ENCODE results near the gene S100PBP.

Gene S100PBP

GRCh38 chr1:32883338-32884031 lies 66.0 kb downstream of the S100PBP start:
- Mint-ChIP-seq H3K36me3 (no peaks in the 10 kb centered on the region), H3K4me1 (no peaks in the 10 kb centered on the region), H3K4me3 (no peak overlapping the region), H3K27me3 (peaks cover 14% of the 10 kb centered on the region), H3K9me3 (no peaks in the 10 kb centered on the region), H3K27ac (no peak overlapping the region)

- Mint-ChIP-seq H3K4me1 (no peaks in the 10 kb centered on the region), H3K9me3 (no peaks in the 10 kb centered on the region), H3K27me3 (peaks cover 15% of the 10 kb centered on the region)
These were observed 66.5 kb downstream of the S100PBP start for GRCh38 chr1:32884032-32884372.

GRCh38 chr1:32884726-32885125 lies 67.3 kb downstream of the S100PBP start:
- no peaks in the 10 kb centered on the region for H3K4me1 Mint-ChIP-seq
- peaks cover 20% of the 10 kb centered on the region for H3K27me3 Mint-ChIP-seq
- H3K36me3 Mint-ChIP-seq = no peaks in the 10 kb centered on the region
- no peak overlapping the region for H3K4me3 Mint-ChIP-seq
- no peaks in the 10 kb centered on the region for H3K9me3 Mint-ChIP-seq
- no peak overlapping the region for H3K27ac Mint-ChIP-seq

More at GRCh38 chr1:32884032-32884372, 66.5 kb downstream of the S100PBP start:
- no peaks in the 10 kb centered on the region for H3K36me3 Mint-ChIP-seq
- no peak overlapping the region for H3K27ac Mint-ChIP-seq
- no peak overlapping the region for H3K4me3 Mint-ChIP-seq

- Mint-ChIP-seq H3K9me3 (no peaks in the 10 kb centered on the region), H3K36me3 (no peaks in the 10 kb centered on the region), H3K4me3 (no peak overlapping the region), H3K27ac (no peak overlapping the region), H3K27me3 (peaks cover 29% of the 10 kb centered on the region), H3K4me1 (no peaks in the 10 kb centered on the region)
These were observed 68.2 kb downstream of the S100PBP start for GRCh38 chr1:32885676-32886003.

DNA sequence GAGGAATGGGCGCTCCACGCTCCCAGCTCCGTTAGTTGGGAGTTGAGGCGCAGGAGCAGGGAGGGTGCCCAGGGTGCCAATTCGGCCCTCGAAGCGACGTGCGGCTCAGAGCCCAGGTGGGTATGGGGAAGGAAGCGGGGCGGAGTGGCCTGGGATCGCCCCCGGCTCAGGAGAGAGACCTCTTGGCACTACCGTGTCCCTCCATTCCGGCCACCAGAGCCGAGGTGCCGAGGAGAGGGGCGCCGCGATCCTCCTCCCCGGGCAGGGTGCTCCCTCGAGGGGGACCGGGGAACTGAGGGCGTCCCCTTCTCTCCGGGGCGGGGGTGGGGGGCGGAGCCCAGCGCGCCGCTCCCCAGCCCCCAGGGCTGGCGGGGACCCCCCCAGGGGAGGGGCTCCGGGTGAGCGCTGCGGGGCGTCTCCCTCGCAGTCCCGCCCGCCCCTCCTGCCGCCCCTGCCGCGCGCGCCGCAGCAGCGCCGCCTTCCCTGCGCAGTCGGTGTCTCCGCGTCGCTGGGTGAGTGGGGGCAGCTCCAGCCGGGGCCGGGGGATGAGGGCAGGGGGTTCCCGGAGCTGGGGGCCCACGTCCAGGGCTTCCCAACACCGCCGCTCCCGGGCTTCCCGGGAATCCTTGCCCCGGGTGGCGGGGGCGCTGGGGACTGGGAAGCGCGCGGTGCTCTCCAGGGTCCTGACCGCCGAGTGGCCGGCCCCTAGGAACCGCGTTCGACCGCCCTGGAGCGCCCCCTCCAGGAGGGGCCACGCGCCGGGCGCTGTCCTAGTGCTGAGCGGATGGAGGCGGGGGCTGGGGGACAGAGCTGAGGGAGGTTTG lies 68.8 kb downstream of the S100PBP start, which contains the start of gene HPCA:
Gene HPCA, plus strand, starts transcription at position 488 of the 824 bp plus-strand sequence. CDS start 2,408 bp downstream, outside the sequence.
- H3K4me1 Mint-ChIP-seq = no peaks in the 10 kb centered on the region
- no peak within 1 kb of the TSS for H3K4me3 Mint-ChIP-seq
- H3K27me3 Mint-ChIP-seq = peaks cover 32% of the 10 kb centered on the region
- H3K9me3 Mint-ChIP-seq = no peaks in the 10 kb centered on the region
- peak within 1 kb of the TSS; percentile 26 for H3K27ac Mint-ChIP-seq
- no peaks in the 10 kb centered on the region for H3K36me3 Mint-ChIP-seq

- Mint-ChIP-seq H3K27ac (peak overlapping the region; percentile 26), H3K9me3 (no peaks in the 10 kb centered on the region), H3K4me1 (peaks cover 1% of the 10 kb centered on the region), H3K36me3 (no peaks in the 10 kb centered on the region), H3K27me3 (peaks cover 37% of the 10 kb centered on the region), H3K4me3 (no peak overlapping the region)
These were observed 69.5 kb downstream of the S100PBP start for GRCh38 chr1:32886828-32887414.

GRCh38 chr1:32887623-32888022 lies 70.2 kb downstream of the S100PBP start:
- H3K36me3 Mint-ChIP-seq = no peaks in the 10 kb centered on the region
- peaks cover 8% of the 10 kb centered on the region for H3K4me1 Mint-ChIP-seq
- no peak overlapping the region for H3K27ac Mint-ChIP-seq
- peaks cover 44% of the 10 kb centered on the region for H3K27me3 Mint-ChIP-seq
- no peak overlapping the region for H3K4me3 Mint-ChIP-seq
- H3K9me3 Mint-ChIP-seq = no peaks in the 10 kb centered on the region

DNA sequence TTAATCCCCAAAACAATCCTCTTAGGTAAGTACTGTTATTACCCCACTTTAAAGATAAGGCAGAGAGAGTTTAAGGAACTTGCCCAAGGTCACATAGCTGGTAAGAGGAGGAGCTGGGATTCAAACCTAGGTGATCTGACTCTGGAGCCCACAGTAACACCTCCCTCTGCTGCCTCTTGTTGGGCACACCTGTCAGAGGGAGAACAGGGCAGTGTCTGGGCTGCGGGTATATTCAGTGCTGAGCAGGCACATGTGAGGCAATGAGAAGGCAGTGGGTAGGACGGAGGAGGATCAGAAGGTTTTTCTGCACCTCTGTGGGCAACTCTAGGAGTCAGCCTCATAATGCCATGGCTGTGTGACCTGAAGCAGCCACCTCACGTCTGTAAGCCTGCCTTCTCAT lies 70.7 kb downstream of the S100PBP start:
- Mint-ChIP-seq H3K4me1 (peaks cover 9% of the 10 kb centered on the region), H3K27me3 (peaks cover 46% of the 10 kb centered on the region), H3K27ac (no peak overlapping the region), H3K36me3 (no peaks in the 10 kb centered on the region), H3K4me3 (no peak overlapping the region), H3K9me3 (no peaks in the 10 kb centered on the region)

DNA sequence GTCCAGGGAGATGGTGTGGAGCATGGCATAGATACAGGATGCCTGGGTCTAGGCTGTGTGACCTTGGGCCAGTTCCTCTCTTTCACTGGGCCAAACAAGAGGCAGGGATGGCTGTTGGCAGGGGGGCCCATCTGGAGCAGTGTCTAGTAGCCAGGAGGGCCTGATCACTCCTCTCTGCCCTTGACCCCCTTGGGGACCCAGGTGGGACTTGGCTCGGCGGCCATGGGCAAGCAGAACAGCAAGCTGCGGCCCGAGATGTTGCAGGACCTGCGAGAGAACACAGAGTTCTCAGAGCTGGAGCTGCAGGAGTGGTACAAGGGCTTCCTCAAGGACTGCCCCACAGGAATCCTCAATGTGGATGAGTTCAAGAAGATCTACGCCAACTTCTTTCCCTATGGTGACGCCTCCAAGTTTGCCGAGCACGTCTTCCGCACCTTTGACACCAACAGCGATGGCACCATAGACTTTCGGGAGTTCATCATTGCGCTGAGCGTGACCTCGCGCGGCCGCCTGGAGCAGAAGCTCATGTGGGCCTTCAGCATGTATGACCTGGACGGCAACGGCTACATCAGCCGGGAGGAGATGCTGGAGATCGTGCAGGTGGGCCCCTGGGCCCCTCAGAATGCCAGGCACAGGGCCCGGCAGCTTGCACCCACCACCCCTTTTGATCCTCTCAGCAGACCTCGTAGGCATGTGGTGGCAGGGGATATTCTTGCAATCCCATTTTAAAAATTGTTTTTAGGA lies 71.4 kb downstream of the S100PBP start:
- Mint-ChIP-seq H3K4me1 (peaks cover 9% of the 10 kb centered on the region), H3K27ac (no peak overlapping the region), H3K27me3 (peaks cover 47% of the 10 kb centered on the region), H3K36me3 (no peaks in the 10 kb centered on the region), H3K4me3 (no peak overlapping the region), H3K9me3 (no peaks in the 10 kb centered on the region)

DNA sequence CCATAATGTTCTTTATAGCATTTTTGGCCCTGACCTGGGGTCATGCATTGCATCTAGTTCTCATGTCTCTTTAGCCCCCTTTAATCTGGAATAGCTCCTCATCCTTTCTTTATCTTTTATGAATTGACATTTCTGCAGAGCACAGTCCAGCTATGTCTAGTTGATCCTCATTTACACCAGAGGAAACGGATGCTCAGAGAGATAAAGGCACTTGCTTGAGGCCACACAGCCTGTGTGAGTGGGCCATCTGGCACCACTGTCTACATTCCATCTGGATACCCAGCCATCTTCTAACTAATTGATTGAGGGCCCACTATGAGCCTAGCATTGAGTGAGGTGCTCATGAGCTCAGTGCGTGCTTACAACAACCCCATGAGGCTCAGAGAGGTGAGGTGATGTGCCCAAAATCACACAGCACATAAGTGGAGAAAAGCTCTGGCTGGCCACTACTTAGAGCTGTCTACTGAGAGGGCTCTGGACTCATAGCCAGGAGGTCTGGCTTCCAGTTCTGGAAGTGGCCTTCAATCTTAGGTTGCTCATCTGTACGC lies 72.4 kb downstream of the S100PBP start:
- Mint-ChIP-seq H3K4me1 (peaks cover 9% of the 10 kb centered on the region), H3K9me3 (no peaks in the 10 kb centered on the region), H3K4me3 (no peak overlapping the region), H3K36me3 (no peaks in the 10 kb centered on the region), H3K27me3 (peaks cover 47% of the 10 kb centered on the region), H3K27ac (no peak overlapping the region)

GRCh38 chr1:32890516-32891240 lies 73.2 kb downstream of the S100PBP start:
- Mint-ChIP-seq H3K4me3 (no peak overlapping the region), H3K4me1 (peaks cover 9% of the 10 kb centered on the region), H3K9me3 (no peaks in the 10 kb centered on the region), H3K27me3 (peaks cover 42% of the 10 kb centered on the region), H3K27ac (no peak overlapping the region), H3K36me3 (no peaks in the 10 kb centered on the region)

DNA sequence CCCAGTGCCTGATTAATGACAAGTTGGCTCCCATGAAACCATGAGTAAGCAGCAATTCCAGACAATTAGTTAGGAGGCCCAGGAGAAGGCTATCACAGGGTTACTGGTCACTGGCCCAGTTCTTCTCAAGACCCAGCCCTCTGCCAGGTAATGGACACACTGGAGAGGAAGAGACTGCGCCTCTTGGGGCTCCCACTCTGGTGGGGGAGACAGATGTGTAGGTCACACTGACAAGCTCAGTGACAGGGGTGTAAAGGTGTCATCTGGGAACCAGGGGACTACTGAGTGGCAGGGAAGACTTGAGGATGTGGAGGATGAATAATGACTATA lies 73.8 kb downstream of the S100PBP start:
- Mint-ChIP-seq H3K27ac (no peak overlapping the region), H3K4me3 (no peak overlapping the region), H3K9me3 (no peaks in the 10 kb centered on the region), H3K36me3 (no peaks in the 10 kb centered on the region), H3K27me3 (peaks cover 43% of the 10 kb centered on the region), H3K4me1 (peaks cover 9% of the 10 kb centered on the region)

DNA sequence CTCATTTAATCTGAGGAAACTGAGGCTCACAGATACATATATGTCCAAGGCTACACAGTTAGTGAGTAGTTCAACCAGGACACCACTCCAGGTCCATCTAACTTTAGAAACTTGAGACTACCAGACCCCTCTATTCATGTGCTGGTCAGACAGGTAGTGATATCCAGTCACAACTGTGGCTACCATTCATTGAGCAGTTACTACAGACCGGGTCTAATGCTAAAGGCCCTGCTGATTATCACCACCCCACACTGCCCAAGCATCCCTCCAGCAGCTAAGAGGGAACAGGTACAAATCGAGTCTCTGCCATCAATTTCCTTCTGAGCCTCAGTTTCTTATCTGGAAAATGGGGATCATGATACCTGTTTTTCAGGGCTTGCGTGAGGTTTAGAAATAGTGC lies 74.2 kb downstream of the S100PBP start:
- H3K4me1 Mint-ChIP-seq = peaks cover 9% of the 10 kb centered on the region
- H3K4me3 Mint-ChIP-seq = peak overlapping the region; percentile 69
- no peak overlapping the region for H3K27ac Mint-ChIP-seq
- H3K36me3 Mint-ChIP-seq = no peaks in the 10 kb centered on the region
- no peaks in the 10 kb centered on the region for H3K9me3 Mint-ChIP-seq
- peaks cover 43% of the 10 kb centered on the region for H3K27me3 Mint-ChIP-seq

DNA sequence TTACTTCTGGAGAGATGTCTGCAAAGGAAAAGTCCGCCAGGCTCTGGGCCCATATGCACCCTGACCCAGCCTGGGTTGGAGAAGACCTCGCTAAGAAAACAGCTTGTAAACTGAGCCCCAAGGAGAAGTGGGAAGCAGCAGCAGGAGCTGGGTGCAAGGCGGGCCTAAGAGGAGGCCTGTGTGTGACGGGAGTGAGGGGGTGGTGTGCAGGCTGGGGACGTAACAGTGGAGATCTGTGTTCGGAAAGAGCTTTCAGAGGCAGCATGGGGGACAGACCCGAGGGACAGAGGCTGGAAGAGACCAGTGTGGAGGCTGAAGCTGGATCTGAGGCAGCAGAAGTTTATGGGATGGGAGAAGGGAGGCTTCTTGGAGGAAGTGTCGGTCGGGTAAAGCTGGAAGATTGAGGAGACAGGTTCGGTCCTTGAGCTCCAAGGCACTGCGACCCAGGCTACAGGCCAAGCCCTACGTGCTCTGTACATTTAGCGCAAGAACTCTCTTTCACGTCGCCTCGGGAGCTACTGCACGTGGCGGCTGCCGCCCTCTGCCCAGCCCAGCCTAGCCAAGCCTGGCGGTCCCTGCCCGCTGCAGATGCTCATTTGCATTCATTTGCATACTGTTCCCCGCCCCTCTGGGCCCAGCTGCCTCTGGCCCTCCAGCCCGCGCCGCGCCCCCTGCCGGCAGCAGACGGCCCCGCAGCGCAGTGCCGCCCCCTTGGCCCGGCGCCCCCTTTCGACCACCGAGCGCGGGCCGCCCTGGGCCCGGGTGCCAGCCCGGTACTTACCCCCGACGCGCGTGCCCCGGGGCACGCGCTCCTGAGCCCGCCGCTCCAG lies 75.1 kb downstream of the S100PBP start:
- Mint-ChIP-seq H3K27me3 (peaks cover 41% of the 10 kb centered on the region), H3K4me1 (peaks cover 9% of the 10 kb centered on the region), H3K27ac (no peak overlapping the region), H3K36me3 (no peaks in the 10 kb centered on the region), H3K9me3 (no peaks in the 10 kb centered on the region), H3K4me3 (peak overlapping the region; percentile 69)
